Non-pigmented ciliary epithelial cell (primary cell): Measurements from ENCODE around the gene IFI27L1.
A peak's percentile ranks its signal among the peaks of the same experiment; 100 is the strongest.

ENCODE experiments used
- DNase-seq: peaks from one replicate; pipeline ENCODE4 v3.0.0-alpha.2; 2010; ENCODE audit warnings: low read depth

Gene IFI27L1

DNA sequence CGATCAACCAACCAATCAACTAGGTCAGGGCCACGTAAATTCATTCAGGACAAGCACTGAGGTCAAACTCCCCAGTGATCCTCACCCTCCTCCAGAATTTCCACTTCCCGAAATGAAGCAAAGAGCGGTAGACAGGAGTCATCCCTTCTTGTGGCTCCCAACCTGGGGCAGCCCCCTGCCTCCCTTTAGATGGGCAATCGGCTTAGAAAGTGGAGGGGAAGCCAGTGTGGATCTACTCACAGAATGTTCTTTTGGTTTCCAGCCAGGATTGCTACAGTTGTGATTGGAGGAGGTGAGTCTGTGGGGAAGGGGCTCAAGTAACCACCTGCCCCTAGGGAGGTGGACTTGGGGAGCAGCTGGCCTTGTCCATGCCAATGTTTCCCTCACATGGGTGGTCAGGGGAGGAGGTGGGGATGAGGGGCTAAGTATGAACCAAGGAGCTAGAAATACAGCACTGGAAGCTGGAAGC, 33.5 kb downstream of the IFI27L1 start:
- DNase-seq, result no peak

DNA sequence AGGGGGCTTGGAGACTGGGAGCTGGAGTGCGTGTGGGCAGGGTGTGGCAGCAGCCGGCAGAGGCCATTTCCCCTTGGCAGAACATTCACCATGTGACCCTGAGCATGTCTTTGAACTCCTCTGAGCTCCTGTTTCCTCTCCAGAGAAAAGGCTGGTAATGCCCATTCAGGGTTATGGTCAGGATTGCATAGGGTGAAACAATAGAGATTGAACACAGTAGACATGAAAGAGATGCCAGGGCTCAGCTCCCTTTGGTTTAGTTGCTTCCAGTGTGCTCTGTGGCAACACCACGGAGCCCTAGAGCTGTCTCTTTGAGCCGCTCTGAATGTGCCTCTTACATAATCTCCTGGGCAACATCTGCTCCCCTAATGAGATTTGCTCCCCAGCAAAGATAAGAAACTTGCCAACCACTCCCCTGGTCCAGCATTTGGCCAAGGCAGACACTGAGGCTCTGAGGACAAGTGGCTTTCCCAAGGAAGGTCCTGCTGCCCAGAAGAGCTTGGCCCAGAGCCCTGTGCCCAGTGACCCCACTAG, 34.0 kb downstream of the IFI27L1 start:
- DNase-seq, result no peak

DNA sequence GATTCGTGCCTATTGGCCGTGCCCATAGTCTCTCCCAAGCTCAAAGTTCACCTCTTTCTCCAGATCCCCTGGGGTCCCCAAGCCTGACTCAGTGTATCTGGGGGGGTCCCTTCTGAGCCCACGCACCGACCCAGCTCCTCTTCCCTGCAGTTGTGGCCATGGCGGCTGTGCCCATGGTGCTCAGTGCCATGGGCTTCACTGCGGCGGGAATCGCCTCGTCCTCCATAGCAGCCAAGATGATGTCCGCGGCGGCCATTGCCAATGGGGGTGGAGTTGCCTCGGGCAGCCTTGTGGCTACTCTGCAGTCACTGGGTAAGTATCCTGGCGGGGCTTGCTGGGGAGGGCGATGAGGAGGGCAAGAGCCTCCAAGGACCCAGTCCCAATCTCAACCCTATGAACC, 34.5 kb downstream of the IFI27L1 start:
- no peak for DNase-seq

DNA sequence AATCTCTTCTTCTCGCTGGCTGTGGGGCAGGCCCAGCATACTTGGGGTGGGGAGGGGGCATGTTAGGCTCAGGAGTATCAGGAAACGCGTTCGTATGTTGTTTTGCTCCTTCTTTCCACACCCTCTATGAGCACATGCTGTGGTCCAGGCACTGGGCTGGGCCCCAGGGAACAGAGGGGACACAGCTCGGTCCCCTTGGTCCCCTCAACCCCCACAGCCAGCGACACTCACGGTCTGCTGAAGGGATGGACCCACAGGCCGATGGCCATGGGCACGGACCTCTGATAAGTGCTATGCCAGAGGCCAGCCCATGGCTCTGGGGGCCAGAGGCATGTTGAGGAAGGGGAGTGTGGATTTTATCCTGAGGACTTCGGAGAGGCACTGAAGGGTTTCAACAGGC, 35.6 kb downstream of the IFI27L1 start:
- no peak for DNase-seq

DNA sequence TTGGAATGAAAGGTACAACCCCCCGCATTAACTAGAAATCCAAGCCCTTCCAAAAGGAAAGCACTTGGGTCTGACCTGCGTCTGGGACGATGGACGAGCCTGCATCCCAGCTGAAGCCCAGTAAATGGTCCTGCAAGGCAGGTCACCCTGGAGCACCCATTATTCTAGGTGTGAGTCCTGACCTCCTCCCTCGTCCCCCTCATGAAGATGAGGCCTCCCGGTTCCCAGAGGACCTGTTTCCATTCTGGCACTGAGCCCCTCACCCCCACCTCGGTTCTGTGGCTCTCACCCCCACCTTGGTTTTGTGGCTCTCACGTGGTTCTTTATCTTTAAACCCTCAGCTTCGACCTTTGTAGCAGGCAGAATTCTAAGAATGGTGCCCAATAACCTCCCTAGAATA, 36.7 kb downstream of the IFI27L1 start:
- no peak for DNase-seq

DNA sequence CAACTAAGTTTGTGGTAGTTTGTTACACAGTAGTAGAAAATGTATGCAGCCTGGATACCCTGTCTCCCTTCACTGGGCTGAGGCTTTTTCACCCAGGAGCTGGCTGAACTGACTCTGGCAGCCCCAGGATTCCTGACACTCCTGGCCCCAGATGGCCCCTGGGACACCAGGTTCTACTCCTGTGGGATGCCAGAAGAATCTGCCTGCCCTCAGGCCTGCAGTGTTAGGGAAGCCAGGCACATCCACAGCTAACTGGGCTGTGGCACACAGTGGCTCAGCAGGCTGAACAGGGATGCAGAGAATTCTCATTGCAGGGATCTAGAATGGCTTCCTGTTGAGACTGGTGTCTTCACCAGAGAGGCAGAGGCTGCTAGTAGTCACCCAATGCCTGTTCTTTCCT, 38.0 kb downstream of the IFI27L1 start:
- no peak for DNase-seq

DNA sequence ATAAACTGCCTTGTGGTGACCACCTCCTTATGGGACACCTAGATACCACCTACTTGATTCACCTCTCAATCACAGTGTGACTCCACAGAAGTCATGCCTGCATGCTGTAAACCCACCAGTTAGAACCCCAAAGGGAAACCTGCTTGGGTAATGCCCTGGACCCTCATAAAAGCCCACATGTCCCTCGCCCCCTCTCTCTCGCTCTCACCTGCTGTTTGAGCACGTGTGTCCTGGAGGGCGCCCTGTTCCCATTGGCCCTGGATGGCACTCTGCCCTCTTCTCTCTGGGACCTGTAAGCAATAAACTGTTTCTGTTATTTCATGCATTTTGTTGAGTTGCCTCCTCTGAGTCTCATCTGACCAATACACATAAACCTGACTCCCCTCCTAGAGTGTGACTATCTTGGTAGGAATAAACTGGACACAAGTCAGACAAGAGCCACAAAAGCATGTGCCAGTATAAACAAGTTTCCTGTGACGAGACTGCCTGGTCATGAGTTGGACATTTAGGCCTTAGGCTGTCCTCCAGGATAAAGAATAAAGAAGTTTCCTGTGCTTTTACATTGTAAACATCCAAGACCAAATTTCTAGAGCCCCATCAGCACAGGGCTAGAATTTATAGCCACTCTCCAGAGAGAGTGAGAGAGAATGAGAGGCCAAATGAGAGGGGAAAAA, 39.7 kb downstream of the IFI27L1 start:
- no peak for DNase-seq

DNA sequence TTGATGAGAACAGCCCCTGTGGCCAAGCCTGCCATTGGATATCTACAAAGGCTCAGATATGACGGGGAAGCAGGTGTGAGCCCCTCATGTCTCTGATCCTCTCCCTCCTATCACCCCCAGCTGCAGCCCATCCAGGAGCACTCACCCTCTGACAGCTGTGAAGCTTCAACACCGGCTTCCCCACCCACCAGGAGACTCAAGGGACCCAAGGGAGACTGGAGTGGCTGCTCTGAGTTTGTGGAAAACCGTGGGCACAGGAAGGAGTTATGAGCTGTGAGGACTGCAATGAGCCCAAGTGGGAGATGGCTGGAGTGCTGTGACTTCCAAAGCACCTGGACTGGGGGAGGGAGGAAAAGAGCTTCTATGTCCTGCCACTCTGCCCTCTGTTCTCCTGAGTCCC, 40.4 kb downstream of the IFI27L1 start:
- no peak for DNase-seq

DNA sequence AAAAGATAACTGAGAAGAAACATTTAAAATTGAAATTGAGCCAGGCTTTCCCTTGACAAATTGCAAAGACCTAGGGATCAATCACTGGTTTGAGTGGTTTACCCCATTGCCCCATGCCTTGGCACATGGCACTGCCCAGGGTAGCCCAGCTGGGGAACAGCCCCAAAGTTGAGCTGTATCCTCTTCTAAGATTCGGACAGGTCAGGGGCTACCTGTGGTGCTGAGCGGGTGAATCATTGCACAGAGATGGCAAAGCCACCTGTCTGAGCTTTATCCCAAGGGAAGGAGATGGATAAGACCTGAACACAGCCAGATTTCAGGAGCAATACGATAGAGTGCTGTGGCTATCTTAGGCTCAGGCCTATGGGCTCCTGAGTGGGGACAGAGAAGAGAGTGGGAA, 41.3 kb downstream of the IFI27L1 start:
- DNase-seq, result no peak

DNA sequence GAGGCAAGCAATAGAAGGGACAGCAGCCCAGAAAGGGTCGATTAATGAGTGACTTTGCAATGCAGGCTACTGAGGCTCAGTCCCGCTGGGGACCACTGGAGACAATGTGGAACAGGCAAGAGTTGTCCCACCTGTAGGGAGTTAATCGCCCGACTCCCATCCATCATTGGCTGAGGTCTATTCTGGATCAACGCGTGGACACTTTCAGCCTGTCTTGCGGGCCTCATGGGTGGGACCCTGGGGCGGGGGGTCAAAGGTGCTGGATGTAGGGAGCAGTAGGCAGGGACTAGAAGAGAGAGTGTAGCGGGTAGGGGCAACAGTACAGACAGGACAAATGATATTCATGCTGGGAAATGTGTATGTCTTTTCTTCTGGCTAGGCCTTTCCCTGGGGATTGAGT, 42.2 kb downstream of the IFI27L1 start:
- no peak for DNase-seq

DNA sequence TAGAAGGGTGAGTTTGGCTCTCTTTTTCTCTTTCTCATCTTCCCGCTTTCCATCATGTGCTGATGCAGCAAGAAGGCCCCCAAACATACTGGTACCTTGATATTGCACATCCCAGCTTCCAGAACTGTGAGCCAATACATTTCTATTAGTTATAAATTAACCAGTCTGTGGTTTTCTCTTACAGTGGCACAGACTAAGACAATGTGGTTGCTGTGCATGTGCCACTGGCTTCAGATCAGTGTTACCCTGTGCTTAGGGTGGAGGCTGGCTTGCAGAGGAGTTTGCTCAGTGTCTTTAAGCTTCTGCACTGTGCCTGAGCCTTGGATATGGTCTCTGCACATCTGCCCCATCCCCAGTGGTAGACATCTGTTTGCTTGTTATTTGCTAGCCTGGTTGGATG, 42.8 kb downstream of the IFI27L1 start:
- no peak for DNase-seq

DNA sequence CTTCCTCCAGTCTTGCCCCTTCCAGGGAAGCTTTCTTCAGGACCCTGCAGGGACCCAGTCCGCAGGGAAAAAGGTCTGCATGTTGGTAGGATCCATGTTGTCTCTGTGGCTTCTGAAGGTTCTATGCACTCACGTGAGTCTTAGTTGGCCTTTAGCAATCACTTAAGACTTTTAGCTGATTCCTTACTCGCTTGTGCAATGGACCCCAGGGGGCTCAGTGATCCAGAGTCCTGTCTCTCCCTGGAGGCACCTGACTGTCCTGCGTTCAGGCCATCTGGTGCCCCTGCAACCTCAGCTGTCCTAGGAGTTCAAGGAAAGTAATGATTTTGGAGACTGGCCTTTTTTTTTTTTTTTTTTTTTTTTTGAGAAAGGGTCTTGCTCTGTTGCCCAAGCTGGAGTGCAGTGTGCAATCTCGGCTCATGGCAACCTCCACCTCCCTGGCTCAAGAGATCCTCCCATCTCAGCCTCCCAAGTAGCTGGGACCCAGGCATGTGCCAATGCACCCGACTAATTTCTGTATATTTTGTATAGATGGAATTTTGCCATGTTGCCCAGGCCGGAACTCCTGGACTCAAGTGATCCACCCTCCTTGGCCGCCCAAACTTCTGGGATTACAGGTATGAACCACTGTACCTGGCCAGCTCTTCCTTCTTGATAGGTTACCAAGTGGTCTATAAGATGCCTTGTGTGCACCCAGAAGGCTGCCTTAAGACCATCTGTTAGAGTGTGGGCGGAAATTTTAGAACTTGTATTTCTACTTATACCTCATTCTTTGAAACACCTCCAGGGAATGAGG, 43.7 kb downstream of the IFI27L1 start:
- no peak for DNase-seq

DNA sequence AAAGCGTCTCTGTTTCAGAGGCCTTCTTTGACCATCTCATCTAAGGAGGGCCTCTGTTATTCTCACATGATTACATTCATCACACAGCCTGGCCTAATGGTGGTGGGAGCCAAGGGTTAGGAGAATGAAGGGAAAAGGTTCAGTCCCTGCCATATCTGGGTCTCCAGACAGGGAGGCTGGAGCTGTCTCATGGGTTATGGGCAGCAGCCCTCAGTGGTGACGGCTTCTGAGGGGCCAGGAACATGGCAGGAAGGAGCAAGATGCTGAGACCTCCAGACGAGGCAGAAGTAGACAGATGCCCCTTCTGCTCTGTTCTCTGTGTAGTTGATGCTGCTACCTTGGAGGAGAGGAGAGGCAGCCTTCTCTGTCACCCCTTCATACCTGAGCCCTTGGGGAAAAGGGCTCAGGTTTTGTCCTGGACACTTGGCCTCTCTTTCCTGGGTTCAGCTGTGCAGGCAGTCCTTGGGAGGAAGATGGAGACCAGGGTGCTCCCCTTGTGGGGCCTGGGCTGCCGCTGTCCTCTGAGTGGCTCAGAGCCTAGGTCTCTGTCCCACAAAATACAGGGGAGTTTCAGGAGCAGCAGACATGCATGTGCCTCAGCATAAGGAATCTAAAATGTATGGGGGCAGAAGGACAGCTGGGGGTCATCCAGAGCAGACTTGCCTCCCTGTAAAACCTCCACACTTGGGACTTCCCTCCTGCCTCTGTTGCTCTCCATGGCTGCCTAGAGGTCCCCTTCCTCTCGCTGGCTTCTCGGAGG, 44.7 kb downstream of the IFI27L1 start:
- DNase-seq, result no peak

DNA sequence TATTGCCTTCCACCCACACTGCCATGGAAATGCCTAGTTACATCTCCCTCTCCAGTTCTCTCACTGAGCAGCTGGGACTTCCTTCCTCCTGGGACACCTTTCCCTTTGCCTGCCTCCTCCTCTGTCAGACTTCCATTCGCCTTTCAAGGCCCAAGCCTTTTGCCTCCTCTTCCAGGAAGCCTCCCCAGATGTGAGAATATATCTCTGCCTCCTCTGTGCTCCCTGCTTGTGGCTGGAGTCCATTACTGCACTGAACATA, 45.2 kb downstream of the IFI27L1 start:
- no peak for DNase-seq

DNA sequence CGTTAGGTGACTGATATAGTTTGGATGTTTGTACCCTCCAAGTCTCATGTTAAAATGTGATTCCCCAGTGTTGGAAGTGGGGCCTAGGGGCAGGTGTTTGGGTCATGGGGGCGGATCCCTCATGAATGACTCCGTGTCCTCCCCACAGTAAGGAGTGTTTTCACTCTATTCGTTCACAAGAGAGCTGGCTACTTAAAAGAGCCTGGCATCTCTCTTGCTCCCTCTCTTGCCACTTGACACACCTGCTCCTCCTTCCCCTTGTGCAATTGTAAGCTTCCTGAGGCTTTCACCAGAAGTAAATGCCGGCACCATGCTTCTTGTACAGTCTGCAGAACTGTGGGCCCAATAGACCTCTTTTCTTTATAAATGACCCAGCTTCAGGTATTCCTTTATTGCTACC, 45.7 kb downstream of the IFI27L1 start:
- DNase-seq, result no peak

DNA sequence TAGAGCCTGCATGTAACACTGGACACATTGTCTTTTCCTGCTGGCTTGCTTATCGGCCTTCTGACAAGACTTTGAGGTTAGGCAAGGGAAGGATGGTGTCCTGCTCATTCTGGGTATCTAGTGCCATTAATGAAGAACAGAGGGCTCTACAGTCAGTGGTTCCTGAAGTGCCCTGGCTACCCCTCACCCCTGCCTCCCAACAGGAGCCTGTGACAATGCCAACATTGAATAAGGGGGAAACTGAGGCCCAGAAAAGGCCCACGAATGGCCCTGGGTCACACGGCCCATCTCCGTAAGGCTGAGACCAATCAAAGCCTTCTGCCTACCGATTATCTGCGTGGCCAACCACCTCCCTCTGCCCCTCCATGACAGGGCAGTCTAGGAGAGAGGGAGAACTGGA, 46.2 kb downstream of the IFI27L1 start:
- DNase-seq, result no peak

DNA sequence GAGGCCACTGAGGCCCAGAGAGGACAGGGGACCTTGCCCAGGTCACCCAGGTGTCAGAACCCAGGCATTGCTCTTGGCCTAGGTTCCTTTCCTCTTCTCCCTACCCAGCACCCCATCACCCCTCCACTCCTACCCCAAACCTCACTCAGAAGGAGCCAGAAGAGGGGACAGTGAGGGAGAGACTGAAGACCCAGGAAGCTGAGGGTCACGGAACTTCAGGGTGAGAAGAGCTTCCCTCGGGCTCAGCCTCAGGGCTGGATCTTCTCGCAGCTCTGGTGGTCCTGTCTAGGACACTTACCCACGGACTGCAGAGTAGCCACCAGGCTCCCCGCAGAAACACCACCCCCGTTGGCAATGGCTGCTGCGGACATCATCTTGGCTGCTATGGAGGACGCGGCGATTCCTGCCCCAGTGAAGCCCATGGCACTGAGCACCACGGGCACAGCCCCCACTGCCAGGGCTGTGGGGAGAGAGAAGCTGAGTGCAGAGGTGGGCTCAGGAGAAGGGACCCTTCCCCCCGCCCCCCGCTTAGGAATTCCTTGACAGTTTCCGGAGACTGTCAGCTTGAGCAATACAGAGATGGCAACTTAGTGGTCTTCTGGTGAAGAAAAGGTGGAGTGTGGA, 47.2 kb downstream of the IFI27L1 start:
- DNase-seq, result no peak

DNA sequence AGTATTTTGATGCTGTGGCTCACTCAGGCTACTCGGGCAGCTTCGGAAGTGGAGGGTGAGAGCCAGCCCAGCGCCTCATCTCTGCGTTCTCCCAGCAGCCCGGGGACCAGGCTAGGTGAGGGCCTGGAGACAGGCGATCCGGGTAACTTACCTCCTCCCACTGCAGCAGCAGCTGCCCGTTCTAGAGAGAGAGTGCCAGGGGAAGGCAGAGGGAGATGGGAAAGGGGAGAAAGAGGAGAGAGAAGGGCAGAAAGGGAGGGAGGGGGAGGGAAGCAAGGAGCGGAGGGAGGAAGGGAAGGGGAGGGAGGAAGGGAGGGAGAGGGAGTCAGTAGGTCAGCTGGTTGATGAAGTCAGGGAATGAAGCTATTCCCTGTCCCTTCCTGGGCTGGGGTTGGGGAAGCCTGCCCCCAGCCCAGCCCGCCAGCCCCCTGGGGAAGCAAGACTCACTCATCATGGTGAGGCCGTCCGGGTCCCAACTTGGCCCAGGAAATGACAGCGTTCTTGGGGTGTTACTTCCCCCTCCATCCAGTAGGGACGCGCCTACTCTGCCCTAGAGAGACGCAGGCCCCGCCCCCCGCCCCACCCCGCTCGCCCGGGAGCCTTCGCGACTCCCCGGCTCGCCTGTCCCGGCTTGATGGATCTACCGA, 48.1 kb downstream of the IFI27L1 start, which contains the start of gene IFI27L2:
TSS of gene IFI27L2 (minus strand) at position 494 of the 647 bp plus-strand sequence. CDS start at position 454, 40 bp downstream.
- DNase-seq, result peak; percentile 37

DNA sequence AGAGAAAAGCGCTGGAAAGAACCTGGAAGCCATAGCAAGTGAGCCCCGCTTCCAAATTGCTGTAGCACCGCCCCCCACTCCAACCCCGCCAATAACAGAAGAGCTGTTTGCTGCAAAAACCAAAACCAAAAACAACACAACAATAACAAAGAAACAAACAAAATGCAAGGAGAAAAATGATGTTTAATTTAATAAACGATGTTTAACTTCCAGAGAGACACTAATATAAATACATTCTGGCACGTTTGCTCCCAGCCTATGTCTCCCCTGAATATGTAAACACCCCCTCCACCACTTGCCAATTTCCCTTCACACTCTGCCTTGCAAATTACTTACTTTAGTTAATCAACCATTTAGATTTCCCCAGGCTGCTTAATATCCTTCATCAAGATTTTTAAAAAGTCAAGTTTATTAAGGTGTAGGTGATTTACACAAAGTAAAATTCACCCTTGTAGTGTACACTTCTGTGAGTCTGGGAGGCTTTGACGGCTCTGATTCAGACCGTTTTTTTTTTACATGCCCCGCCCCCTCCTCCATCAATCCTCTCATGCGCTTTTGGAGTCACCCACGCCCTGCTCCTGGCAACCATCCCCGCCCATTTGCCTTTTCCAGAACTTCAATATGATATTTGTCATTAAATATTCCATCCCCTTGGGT, 48.8 kb downstream of the IFI27L1 start:
- DNase-seq, result no peak

DNA sequence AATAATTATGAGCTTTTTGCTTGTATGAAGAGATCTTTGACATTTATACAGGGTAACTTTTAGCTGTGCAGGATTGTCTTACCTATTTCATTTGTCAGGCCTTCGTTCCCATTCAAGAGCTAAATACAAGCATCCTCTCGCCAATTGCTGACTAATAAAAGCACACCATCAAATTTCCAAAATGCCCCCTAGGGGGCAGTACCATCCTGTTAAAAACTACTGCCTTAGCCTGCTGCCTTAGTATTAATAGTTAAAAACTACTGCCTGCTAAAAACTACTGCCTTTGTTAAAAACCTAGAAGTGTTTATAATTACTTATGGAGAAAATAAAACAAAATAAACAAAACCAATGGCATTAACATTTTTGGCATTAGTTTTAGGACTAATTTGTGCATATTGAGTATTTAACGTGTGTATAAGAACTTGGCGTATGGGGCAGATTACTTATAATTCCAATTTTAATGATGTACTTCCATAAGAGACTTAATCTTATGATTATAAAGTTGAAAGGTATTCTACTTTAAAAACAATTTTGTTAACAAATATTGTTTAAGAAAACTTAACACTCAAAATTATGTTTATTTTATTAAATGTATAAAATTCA, 51.3 kb downstream of the IFI27L1 start:
- no peak for DNase-seq

DNA sequence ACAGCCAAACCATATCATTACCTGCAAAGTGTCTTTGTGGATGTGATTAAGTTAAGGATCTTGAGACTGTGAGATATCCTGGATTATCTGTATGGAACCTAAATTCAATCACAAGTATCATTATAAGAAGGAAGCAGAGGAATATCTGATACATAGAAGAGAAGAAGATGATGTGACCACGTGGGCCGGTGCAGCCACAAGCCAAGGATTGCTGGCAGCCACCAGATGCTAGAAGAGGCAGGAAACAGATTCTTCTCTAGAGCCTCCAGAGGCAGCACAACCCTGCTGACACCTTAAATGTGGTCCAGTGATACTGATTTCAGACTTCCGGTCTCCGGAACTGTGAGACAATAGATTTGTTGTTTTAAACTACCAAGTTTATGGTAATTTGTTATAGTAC, 54.4 kb downstream of the IFI27L1 start:
- no peak for DNase-seq
